Lower lobe of right lung (tissue), 2 donors: ENCODE results near the gene MALT1. TPM values are rescaled to one million over a fixed set of nuclear protein-coding genes. Genes with fewer than 3 reads are reported as not detected.

Experiments used
- ATAC-seq, 2 donors: fragments of 200-7000 bp; cut with Tn5 transposase; one replicate each; pipeline ENCODE4 v1.9.1; 2020 to 2022; ENCODE audit warnings: mild to moderate bottlenecking in 2 of 2, moderate library complexity in 2 of 2
- DNase-seq: peaks from one replicate; pipeline ENCODE4 v3.0.0-alpha.2; 2020
- H3K27ac ChIP-seq: fragments of 200-600 bp; one replicate; pipeline ENCODE4 v1.8.0; 2022
- H3K27me3 ChIP-seq: fragments of 200-600 bp; one replicate; pipeline ENCODE4 v1.8.0; 2022; ENCODE audit warnings: low read depth
- H3K36me3 ChIP-seq: fragments of 200-600 bp; one replicate; pipeline ENCODE4 v1.8.0; 2022; ENCODE audit warnings: mild to moderate bottlenecking
- H3K4me1 ChIP-seq: fragments of 200-600 bp; one replicate; pipeline ENCODE4 v1.8.0; 2022
- H3K4me3 ChIP-seq: fragments of 200-600 bp; one replicate; pipeline ENCODE4 v1.8.0; 2022; ENCODE audit warnings: mild to moderate bottlenecking
- H3K9me3 ChIP-seq: fragments of 200-600 bp; one replicate; pipeline ENCODE4 v1.8.0; 2022
- CTCF ChIP-seq: fragments of 200-600 bp; IDR thresholded peaks from one replicate; pipeline ENCODE4 v1.8.0; 2022; ENCODE audit warnings: antibody characterized with exemption, mild to moderate bottlenecking
- intact Hi-C: fragments of 100-400 bp; cut with DNase I; formaldehyde crosslinking; loops from one replicate; pipeline ENCODE4 v1.11.0; 2022
- total RNA-seq: library from RNA; stranded (reverse); fragmentation: NEBNext Ultra II Directional; extraction: Animal tissue kit (Norgen Biotek cat#: 25700); gene quantifications from one replicate; pipeline ENCODE4 v1.2.1, GENCODE V29; 2021
- donor health status: DM: no; HTN: yes; CAD: no; lungs with severe emphysema.

MALT1 gene
- total RNA-seq, 1 donor from 2014 or later: 23.1 TPM

GRCh38 chr18:58785870-58786269 lies 114.6 kb downstream of the MALT1 start:
- no peaks in the 10 kb centered on the region for H3K9me3 ChIP-seq
- no peak for TF ChIP-seq CTCF
- H3K27me3 ChIP-seq: no peaks in the 10 kb centered on the region
- H3K4me1 ChIP-seq: peaks cover 32% of the 10 kb centered on the region
- no peak overlapping the region for H3K4me3 ChIP-seq
- intact Hi-C loops: no loop called here
- ATAC-seq (no peak), DNase-seq (no peak)
- H3K36me3 ChIP-seq: no peaks in the 10 kb centered on the region
- no peak overlapping the region for H3K27ac ChIP-seq

DNA sequence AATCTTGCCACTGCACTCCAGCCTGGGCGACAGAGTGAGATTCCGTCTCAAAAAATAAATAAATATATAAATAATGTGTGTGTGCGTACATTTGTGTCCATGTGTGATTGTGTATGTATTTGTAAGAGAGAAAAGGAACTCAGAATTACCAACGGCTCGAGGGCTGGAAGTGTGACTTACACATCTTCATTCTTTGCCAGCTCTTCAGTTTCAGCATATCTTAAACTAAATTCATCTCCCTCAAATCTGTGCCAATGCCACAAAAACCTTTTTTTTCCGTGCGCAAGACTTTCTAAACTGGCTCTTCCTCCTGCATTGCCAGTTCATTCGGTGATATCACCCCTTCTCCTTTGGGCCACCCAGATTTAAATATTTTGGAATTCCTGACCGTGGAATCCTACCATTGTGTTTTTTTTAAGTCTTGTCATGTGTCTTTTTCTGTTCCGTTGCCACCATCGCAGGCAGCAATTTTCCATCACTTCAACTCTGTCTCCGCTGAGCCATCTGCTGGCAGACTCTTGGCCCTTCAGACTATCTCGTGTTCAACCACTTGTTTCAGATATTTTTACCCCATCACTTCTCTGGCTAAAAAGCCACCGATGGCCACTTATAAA lies 116.4 kb downstream of the MALT1 start:
- no peak for DNase-seq

GRCh38 chr18:58788470-58788869 lies 117.2 kb downstream of the MALT1 start:
- Histone ChIP-seq H3K9me3 (no peaks in the 10 kb centered on the region), H3K4me1 (peaks cover 32% of the 10 kb centered on the region), H3K36me3 (no peaks in the 10 kb centered on the region), H3K27me3 (no peaks in the 10 kb centered on the region), H3K4me3 (no peak overlapping the region), H3K27ac (peak overlapping the region; percentile 68)
- no peak for TF ChIP-seq CTCF
- no peak for ATAC-seq
- no peak for DNase-seq
- intact Hi-C loops: no loop called here

More for the DNA sequence above, 116.4 kb downstream of the MALT1 start:
- H3K4me1 ChIP-seq: peaks cover 32% of the 10 kb centered on the region
- no peaks in the 10 kb centered on the region for H3K9me3 ChIP-seq
- intact Hi-C loops: no loop called here
- ATAC-seq: no peak
- no peaks in the 10 kb centered on the region for H3K36me3 ChIP-seq
- no peak overlapping the region for H3K27ac ChIP-seq
- TF ChIP-seq CTCF: no peak
- no peaks in the 10 kb centered on the region for H3K27me3 ChIP-seq
- H3K4me3 ChIP-seq: no peak overlapping the region

- ATAC-seq: peak; percentile 19 to 22
- no peak for TF ChIP-seq CTCF
Measured at GRCh38 chr18:58788971-58789875, 118.0 kb downstream of the MALT1 start.

GRCh38 chr18:58789876-58790240 lies 118.6 kb downstream of the MALT1 start:
- no peak for ATAC-seq
- no peak for TF ChIP-seq CTCF
- no peak for DNase-seq
- Histone ChIP-seq H3K9me3 (no peaks in the 10 kb centered on the region), H3K27me3 (no peaks in the 10 kb centered on the region), H3K27ac (peak overlapping the region; percentile 68), H3K4me1 (peaks cover 29% of the 10 kb centered on the region), H3K36me3 (no peaks in the 10 kb centered on the region), H3K4me3 (no peak overlapping the region)
- intact Hi-C loops: no loop called here

More at GRCh38 chr18:58788971-58789875, 118.0 kb downstream of the MALT1 start:
- H3K9me3 ChIP-seq: no peaks in the 10 kb centered on the region
- intact Hi-C loops: no loop called here
- DNase-seq: no peak
- H3K4me1 ChIP-seq: peaks cover 32% of the 10 kb centered on the region
- peak overlapping the region; percentile 68 for H3K27ac ChIP-seq
- no peak overlapping the region for H3K4me3 ChIP-seq
- no peaks in the 10 kb centered on the region for H3K27me3 ChIP-seq
- H3K36me3 ChIP-seq: no peaks in the 10 kb centered on the region
